Measurements from ENCODE around the gene POU2F3.

Gene POU2F3

GRCh38 chr11:120239713-120240640 lies at the start of gene POU2F3:
POU2F3 (plus strand) TSS chr11:120240140; CDS start chr11:120240344, 204 bp downstream.
- no peak for ATAC-seq

DNA sequence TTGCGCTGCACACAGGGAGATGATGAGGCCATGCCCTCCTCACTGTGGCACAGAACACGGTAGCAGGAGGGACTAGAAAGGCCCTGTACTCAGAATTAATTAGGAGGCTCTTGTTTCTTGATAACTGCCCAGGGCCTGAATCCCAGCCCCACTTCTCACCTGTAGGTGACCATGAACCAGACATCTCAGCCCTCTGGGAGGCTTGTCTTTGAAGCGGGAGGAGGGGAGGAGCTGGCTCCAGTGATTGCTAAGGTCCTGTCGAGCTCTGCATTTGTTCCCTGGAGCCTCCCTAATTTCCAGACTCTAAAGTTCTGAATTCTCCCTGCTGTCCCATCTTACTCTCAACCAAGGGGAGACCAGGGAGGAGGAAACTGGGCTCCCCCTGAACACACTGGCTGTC lies 48.9 kb upstream of the POU2F3 start:
- no peak for DNase-seq
- no peak for ATAC-seq

More at GRCh38 chr11:120239713-120240640, at the start of gene POU2F3:
- peak; percentile 15 for DNase-seq

DNA sequence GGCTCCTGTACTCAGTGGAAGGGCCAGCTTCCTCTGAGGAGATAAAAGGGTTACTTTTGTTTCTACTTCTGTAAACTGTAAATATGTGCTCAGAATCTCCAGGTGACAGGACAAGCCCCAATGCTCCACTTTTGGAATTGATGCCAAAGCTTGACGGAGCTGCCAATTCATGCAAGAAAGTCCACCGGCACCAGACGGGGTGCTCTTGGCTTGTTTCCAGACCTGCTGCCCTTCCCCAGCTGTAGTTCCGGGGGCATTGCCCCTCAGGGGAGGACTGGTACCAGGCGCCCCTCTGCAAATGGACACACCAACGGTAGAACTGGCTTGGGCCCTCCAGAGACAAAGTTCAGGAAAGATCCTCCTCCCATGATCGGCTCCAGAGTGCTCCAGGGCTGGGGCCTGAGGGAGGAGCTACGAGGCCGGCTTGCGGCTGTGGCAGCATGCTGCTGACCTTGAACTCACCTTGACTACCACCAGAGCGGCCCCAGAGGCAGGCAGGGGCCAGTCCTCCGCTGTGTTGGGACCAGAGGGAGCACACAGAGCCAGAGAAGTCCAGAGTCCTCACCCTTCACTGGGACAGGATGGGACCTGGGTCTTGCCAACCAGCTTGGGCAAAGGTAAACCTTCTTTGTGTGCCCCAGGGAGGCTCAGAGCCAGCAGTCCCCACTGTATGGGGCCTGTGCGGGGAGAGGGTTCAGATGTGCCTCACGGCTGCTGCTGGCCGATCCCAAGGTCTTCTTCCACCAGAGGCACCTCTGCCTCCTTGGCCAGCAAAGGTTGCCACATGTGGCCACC lies 46.9 kb upstream of the POU2F3 start:
- DNase-seq = no peak
- no peak for ATAC-seq

GRCh38 chr11:120194166-120194565 lies 45.8 kb upstream of the POU2F3 start:
- DNase-seq (no peak), ATAC-seq (no peak)

DNA sequence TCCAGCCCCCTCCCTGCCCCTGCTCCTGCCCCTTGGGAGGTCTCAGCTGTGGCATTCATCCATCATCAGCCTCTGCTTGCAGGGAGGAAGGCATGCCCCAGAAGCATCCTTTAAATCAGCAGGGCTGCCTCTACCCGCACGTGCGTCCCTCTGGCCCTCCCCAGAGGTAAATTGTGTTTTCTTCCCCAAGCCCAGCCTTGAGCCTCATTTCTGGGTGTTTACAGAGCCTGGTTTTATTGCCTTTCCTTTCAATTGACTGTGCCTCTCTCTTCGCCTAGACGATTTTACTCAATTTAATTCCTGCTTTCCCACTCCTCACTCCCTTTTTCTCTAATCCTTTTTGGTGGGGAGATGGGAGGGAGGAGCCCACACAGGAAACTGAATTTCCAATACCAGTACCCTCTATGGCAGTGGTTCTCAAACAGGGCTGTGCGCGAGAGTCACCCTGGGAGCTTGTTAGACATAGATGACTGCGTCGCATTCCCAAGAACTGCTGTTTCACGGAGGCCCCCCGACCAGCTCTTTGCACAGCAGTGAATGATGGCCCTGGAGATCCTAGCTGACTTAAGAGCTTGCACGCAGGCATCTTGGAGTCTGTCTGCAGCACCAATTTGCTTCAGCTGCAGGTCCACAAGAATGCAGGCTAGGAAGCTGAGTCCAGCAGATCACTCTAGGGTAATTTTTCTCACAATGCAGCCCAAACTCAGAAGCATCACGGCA lies 44.2 kb upstream of the POU2F3 start:
- DNase-seq = no peak
- ATAC-seq = no peak

DNA sequence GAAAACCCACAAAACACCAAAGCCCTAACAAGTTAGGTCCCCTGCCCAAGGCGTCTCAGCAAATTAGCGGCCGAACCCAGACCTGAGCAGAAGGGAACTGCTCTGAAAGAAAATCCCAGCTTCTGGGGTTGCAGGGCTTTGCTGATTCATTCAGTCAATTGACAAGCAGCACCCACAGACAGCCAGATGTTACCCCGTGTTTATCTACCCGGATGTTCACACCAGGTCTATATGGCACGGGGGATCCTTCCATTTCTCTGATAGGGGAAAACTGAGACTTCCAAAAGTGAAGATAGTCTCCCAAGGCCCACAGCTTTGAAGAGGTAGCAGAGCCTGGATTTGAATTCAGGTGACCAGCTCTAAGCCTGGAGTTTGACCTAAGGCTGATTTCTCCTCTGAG lies 43.1 kb upstream of the POU2F3 start:
- ATAC-seq = no peak
- DNase-seq = no peak

GRCh38 chr11:120197251-120197891 lies 42.6 kb upstream of the POU2F3 start:
- ATAC-seq = no peak
- DNase-seq = no peak

- DNase-seq (no peak), ATAC-seq (no peak)
These were observed 42.0 kb upstream of the POU2F3 start for GRCh38 chr11:120197977-120198376.

- no peak for ATAC-seq
- no peak for DNase-seq
These were observed 41.5 kb upstream of the POU2F3 start for GRCh38 chr11:120198403-120198786.

GRCh38 chr11:120198787-120199469 lies 41.0 kb upstream of the POU2F3 start:
- no peak for DNase-seq
- no peak for ATAC-seq

DNA sequence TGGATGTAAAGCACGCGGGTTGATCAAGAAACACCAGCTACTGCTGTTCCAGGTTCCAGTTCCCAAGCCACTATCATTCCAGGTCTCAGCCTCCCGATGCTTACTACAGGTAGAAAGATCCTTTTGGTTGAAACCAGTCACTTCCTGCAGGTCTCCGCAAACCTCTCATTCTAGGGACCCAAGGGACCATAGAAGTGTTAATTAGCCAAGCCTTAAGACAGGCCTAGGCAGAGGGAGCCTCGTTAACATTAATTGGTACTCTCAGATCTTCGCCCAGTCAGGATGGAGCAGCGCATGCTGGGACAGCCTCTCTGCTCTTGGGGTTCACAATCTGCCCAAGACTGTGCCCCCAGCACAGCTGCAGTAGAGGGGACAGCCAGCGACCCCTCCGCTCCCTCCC lies 40.3 kb upstream of the POU2F3 start:
- DNase-seq (no peak), ATAC-seq (no peak)

GRCh38 chr11:120200677-120201076 lies 39.3 kb upstream of the POU2F3 start:
- no peak for DNase-seq
- no peak for ATAC-seq

DNA sequence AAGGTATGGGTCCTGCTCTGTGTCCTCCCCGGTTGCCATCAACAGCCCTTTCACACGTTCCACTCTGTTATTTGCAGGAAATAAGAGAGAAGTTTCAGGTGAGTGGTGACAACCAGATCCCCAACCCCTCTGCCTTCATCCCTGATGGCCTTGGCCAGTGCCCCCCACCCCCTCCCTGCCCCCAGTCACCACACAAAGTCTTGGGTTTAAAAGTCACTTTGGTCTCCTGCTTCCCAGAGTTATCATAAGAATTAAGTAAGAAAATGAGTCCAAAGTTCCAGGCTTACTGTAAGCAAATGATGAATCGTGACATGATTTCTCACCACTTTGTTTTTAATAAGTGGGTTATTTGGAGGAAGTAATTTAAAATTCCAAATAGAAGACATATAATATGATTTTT lies 38.3 kb upstream of the POU2F3 start:
- no peak for ATAC-seq
- no peak for DNase-seq

- DNase-seq (no peak), ATAC-seq (no peak)
These were observed 36.3 kb upstream of the POU2F3 start for GRCh38 chr11:120203626-120204025.

DNA sequence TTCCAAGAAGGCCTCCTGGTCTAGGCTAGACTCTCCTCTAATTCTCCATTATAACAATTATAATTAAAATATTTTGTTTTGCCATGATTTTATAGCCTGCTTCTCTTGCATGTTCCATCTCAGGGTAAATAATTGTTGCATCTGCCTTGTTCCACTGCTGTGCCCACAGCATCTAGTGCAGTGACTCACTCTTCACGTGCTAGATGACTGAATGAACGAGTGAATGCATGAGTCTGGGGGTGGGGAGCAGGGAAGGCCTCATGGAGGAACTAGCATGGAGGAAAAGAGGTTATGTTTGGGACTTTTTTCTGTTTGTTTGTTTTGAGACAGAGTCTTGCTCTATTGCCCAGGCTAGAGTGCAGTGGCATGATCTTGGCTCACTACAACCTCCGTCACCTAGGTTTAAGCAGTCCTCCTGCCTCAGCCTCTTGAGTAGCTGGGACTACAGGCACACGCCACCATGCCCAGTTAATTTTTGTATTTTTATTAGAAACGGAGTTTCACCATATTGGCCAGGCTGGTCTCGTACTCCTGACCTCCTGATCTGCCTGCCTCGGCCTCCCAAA lies 34.3 kb upstream of the POU2F3 start:
- ATAC-seq = no peak

DNA sequence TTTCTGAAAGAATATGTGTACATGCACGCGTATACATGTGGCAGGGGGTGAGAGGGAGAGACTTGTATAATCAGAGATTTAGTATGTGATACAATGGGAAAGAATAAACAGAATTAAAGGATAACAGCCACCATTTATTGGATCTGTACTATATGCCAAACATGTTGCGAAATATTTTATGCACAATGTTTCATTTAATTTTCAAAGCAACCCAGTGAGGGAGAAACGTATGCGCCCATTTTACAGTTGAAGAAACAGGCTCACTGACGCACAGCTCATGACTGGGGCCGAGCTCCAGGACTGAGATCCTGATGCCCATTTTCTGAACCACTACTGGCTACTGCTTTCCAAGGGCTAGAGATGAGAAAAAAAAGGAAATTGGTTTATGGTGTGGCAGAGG lies 32.4 kb upstream of the POU2F3 start:
- ATAC-seq = no peak

More for the DNA sequence above, 34.3 kb upstream of the POU2F3 start:
- DNase-seq = no peak

GRCh38 chr11:120208001-120208441 lies 31.9 kb upstream of the POU2F3 start:
- ATAC-seq = no peak
- DNase-seq = no peak

More for the DNA sequence above, 32.4 kb upstream of the POU2F3 start:
- DNase-seq = no peak

DNA sequence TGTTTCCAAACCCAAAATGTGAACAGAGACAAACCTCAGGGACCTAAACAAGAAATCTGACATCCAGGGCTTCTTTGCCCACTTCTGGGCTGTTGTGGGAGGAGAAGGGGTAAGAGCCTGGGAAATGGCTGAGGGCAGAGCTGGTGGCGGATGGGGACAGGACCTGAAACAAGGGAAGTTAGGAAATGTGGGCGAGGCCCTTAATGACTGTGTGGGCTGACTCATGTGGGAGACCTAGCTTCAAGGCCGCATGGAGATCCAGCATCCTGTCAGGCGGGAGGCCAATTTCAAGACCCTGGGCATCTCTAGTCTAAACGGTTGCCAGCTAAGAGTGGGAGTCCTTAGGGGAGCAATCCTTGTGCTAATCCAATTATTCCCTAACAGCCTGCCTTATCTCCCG lies 31.2 kb upstream of the POU2F3 start:
- no peak for DNase-seq
- no peak for ATAC-seq

- DNase-seq (peak; percentile 17), ATAC-seq (no peak)
These were observed 30.0 kb upstream of the POU2F3 start for GRCh38 chr11:120209746-120210625.

Data from stimulated activated naive CD8-positive, alpha-beta T cell treated with anti-CD3 and anti-CD28 coated beads, Interleukin-15, Interleukin-2, amounts not matched to agents 100 U/mL and 50 U/mL, for 24 hours (primary cell).